Smooth muscle cell (in vitro differentiated cells): ENCODE data around the gene BDKRB2. TPM values are rescaled to one million over a fixed set of nuclear protein-coding genes. Genes with fewer than 3 reads are reported as not detected.

Source experiments
- DNase-seq: peaks from one replicate; lab custom pipeline; 2025; ENCODE audit not compliant: unreplicated experiment; lab: John Stamatoyannopoulos, UW
- H2AFZ ChIP-seq: fragments of 200-600 bp; sonication (generic); 2 replicates; pipeline ENCODE4 v1.6.0; 2016; ENCODE audit warnings: antibody characterized with exemption, low read depth, mild to moderate bottlenecking
- H3F3A ChIP-seq: fragments of 200-600 bp; sonication (generic); 2 replicates; pipeline ENCODE4 v1.6.0; 2017; ENCODE audit warnings: antibody characterized with exemption, low read depth
- H3K27ac ChIP-seq: fragments of 200-600 bp; sonication (generic); 2 replicates; pipeline ENCODE4 v1.5.1; 2016; ENCODE audit warnings: low read depth, mild to moderate bottlenecking
- H3K27me3 ChIP-seq: fragments of 200-600 bp; sonication (generic); 2 replicates; pipeline ENCODE4 v1.6.1; 2016; ENCODE audit warnings: low read depth, mild to moderate bottlenecking
- H3K36me3 ChIP-seq: fragments of 200-600 bp; sonication (generic); 2 replicates; pipeline ENCODE4 v1.5.1; 2016; ENCODE audit warnings: low read depth
- H3K4me1 ChIP-seq: fragments of 200-600 bp; sonication (generic); 2 replicates; pipeline ENCODE4 v1.5.1; 2016; ENCODE audit warnings: low read depth
- H3K4me2 ChIP-seq: fragments of 200-600 bp; sonication (generic); 2 replicates; pipeline ENCODE4 v1.6.0; 2016; ENCODE audit warnings: mild to moderate bottlenecking
- H3K4me3 ChIP-seq: fragments of 200-600 bp; sonication (generic); 2 replicates; pipeline ENCODE4 v1.5.1; 2016; ENCODE audit warnings: mild to moderate bottlenecking
- H3K79me2 ChIP-seq: fragments of 200-600 bp; sonication (generic); 2 replicates; pipeline ENCODE4 v1.6.0; 2016; ENCODE audit warnings: low read depth, mild to moderate bottlenecking
- H3K9ac ChIP-seq: fragments of 200-600 bp; sonication (generic); 2 replicates; pipeline ENCODE4 v1.6.0; 2016; ENCODE audit warnings: low read depth
- H3K9me3 ChIP-seq: fragments of 200-600 bp; sonication (generic); replicated peaks from 2 replicates; pipeline ENCODE4 v1.5.1; 2016; ENCODE audit warnings: low read depth
- H4K20me1 ChIP-seq: fragments of 200-600 bp; sonication (generic); 2 replicates; pipeline ENCODE4 v1.6.0; 2016; ENCODE audit warnings: low read depth
- WGBS: methylation state at CpG from one replicate; pipeline ENCODE4 v1.1.7; 2016; ENCODE audit warnings: low lambda C conversion rate; 5-methylcytosine and 5-hydroxymethylcytosine counted together
- polyA plus RNA-seq: library from polyadenylated mRNA; unstranded; fragments of >200 nt; fragmentation: Nextera tagmentation; extraction: Ambion mirVana; gene quantifications from 2 replicates; pipeline ENCODE4 v1.2.1, GENCODE V29; 2016
- total RNA-seq: library from RNA; depleted of rRNA; stranded (reverse); fragments of >200 nt; gene quantifications from 2 replicates; pipeline ENCODE4 v1.2.3, GENCODE V29; 2014
- TF ChIP-seq, protein P1 (sequence below): fragments of 200-600 bp; sonication (generic); IDR thresholded peaks from 2 replicates; pipeline ENCODE4 v1.5.1; 2017; ENCODE audit warnings: borderline replicate concordance, mild to moderate bottlenecking, antibody characterized with exemption; ENCODE audit not compliant: insufficient read depth, poor library complexity, severe bottlenecking

Gene BDKRB2
- total and polyA plus RNA-seq, 2 experiments from 2014 or later, result 10.4 to 16.9 TPM

GRCh38 chr14:96202441-96203094 is 2.1 kb upstream of the BDKRB2 start:
- Histone ChIP-seq H3F3A (no peaks in the 10 kb centered on the region), H3K79me2 (peaks cover 20% of the 10 kb centered on the region), H3K4me1 (peaks cover 16% of the 10 kb centered on the region), H3K36me3 (no peaks in the 10 kb centered on the region), H3K4me3 (no peak overlapping the region), H3K9ac (no peak overlapping the region), H3K27me3 (no peaks in the 10 kb centered on the region), H4K20me1 (peaks cover 12% of the 10 kb centered on the region), H2AFZ (no peak overlapping the region), H3K4me2 (no peak overlapping the region), H3K9me3 (no peaks in the 10 kb centered on the region), H3K27ac (no peak overlapping the region)
- WGBS, result 78% methylated on average over 11 of the region's 11 CpGs
- DNase-seq, result no peak
- TF ChIP-seq, protein P1, sequence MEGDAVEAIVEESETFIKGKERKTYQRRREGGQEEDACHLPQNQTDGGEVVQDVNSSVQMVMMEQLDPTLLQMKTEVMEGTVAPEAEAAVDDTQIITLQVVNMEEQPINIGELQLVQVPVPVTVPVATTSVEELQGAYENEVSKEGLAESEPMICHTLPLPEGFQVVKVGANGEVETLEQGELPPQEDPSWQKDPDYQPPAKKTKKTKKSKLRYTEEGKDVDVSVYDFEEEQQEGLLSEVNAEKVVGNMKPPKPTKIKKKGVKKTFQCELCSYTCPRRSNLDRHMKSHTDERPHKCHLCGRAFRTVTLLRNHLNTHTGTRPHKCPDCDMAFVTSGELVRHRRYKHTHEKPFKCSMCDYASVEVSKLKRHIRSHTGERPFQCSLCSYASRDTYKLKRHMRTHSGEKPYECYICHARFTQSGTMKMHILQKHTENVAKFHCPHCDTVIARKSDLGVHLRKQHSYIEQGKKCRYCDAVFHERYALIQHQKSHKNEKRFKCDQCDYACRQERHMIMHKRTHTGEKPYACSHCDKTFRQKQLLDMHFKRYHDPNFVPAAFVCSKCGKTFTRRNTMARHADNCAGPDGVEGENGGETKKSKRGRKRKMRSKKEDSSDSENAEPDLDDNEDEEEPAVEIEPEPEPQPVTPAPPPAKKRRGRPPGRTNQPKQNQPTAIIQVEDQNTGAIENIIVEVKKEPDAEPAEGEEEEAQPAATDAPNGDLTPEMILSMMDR, result no peak

DNA sequence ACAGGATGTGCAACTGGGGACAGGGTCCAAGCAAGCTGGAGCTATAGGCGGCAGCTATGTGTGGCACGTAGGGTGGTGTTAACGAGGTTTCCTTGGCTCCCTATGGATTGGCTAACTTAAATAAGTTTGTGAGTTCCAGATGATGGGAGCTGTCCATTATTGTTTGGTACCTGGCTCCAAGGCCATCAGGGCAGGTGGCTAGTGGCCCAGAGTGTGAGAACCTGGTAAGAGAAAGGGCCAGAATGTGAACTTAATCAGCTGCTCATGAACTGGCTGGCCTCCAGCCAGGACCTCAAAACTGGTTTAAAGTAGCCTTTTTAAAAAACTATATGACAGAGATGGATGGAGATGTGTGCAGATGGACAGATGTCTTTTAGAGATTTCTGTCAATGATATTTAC is 1.5 kb upstream of the BDKRB2 start:
- no peak for DNase-seq
- TF ChIP-seq, protein P1, result no peak
- no peaks in the 10 kb centered on the region for H3K27me3 ChIP-seq
- peaks cover 26% of the 10 kb centered on the region for H3K79me2 ChIP-seq
- 98% methylated on average over 3 of the region's 3 CpGs for WGBS
- H3K27ac ChIP-seq, result no peak overlapping the region
- H4K20me1 ChIP-seq, result peaks cover 12% of the 10 kb centered on the region
- no peak overlapping the region for H3K4me3 ChIP-seq
- no peaks in the 10 kb centered on the region for H3K9me3 ChIP-seq
- H3K4me1 ChIP-seq, result peaks cover 16% of the 10 kb centered on the region
- no peak overlapping the region for H2AFZ ChIP-seq
- no peaks in the 10 kb centered on the region for H3K36me3 ChIP-seq
- no peaks in the 10 kb centered on the region for H3F3A ChIP-seq
- no peak overlapping the region for H3K4me2 ChIP-seq
- H3K9ac ChIP-seq, result no peak overlapping the region

DNA sequence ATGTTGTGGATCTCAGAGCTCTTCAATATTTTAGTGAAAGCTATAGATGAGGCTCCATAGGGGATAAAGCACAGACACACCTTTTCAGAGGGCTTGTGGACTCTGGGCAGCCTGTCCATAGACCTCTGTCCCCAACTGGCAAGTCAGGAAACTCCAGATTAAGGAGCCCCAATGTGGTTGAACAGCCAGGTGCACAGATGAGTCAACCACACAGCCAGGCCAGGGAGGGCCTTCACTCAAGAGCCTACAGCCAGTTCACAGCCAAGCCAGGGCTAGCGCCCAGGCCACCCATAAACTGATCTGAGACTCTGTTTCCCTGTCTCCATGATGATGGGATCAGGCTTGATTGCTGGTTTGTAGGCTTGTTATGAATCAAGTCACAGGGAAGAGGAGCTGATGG is 1.0 kb upstream of the BDKRB2 start:
- Histone ChIP-seq H2AFZ (no peak overlapping the region), H3K36me3 (no peaks in the 10 kb centered on the region), H3K4me3 (no peak overlapping the region), H3F3A (no peaks in the 10 kb centered on the region), H3K4me2 (peak overlapping the region; percentile 93), H3K79me2 (peaks cover 29% of the 10 kb centered on the region), H3K27ac (peak overlapping the region; percentile 75), H3K9ac (no peak overlapping the region), H3K4me1 (peaks cover 16% of the 10 kb centered on the region), H3K9me3 (no peaks in the 10 kb centered on the region), H4K20me1 (peaks cover 12% of the 10 kb centered on the region), H3K27me3 (no peaks in the 10 kb centered on the region)
- no peak for DNase-seq
- WGBS, result 56% methylated on average over 1 of the region's 1 CpG
- TF ChIP-seq, protein P1, result no peak
